Endothelial cell of umbilical vein (primary cell): ENCODE data around the gene FAM133A. TPM values are rescaled to one million over a fixed set of nuclear protein-coding genes. Genes with fewer than 3 reads are reported as not detected.
A peak's percentile ranks its signal among the peaks of the same experiment; 100 is the strongest.

Experiments used
- Bru-seq: library from RNA; stranded (reverse); fragments of 400-500 nt; gene quantifications from one replicate; lab custom pipeline; 2021; lab: Mats Ljungman, UMichigan
- BruChase-seq, 2 experiments: library from RNA; stranded (reverse); fragments of 400-500 nt; gene quantifications; one replicate each; lab custom pipeline; 2021; lab: Mats Ljungman, UMichigan
- BruUV-seq: library from RNA; stranded (reverse); fragments of 400-500 nt; replicated peaks from 2 replicates; lab custom pipeline; 2021; lab: Mats Ljungman, UMichigan
- CTCF ChIA-PET: fragments of 300-600, 350-600 bp; sonication (Branson Sonifier 250); formaldehyde crosslinking; loops from one replicate; lab custom pipeline; 2021; ENCODE audit warnings: antibody characterized with exemption, inconsistent platforms; lab: Charles Lee
- POLR2A ChIA-PET: fragments of 300-600, 350-600 bp; sonication (Branson Sonifier 250); formaldehyde crosslinking; loops from one replicate; lab custom pipeline; 2021; ENCODE audit warnings: antibody characterized with exemption, inconsistent platforms; lab: Charles Lee
- DNase-seq: peaks from one replicate; pipeline ENCODE4 v3.0.0-alpha.2; 2011; ENCODE audit warnings: low read depth, low spot score
- FAIRE-seq: peaks from 2 replicates; lab custom pipeline; 2011; peaks lifted over from hg19 to GRCh38; lab: Jason Lieb, UNC
- H2AFZ ChIP-seq: 2 replicates; pipeline ENCODE4 v1.6.0; 2012; ENCODE audit warnings: low read depth, low read length, control low read depth, inconsistent platforms
- H3K27ac ChIP-seq: 2 replicates; pipeline ENCODE4 v1.5.1; 2011; ENCODE audit warnings: low read depth, mild to moderate bottlenecking, control low read depth, low read length, moderate library complexity; ENCODE audit not compliant: insufficient read depth
- H3K27me3 ChIP-seq, 2 experiments: 2 replicates each; pipeline versions ENCODE4 v1.6.0 to v1.6.1; 2011; ENCODE audit warnings: low read length in 2 of 2, mixed read lengths in 1 of 2; ENCODE audit not compliant: control insufficient read depth in 2 of 2, insufficient read depth in 2 of 2
- H3K36me3 ChIP-seq, 2 experiments: 2 replicates in 1 of 2; 3 replicates in 1 of 2; pipeline ENCODE4 v1.5.1; 2011; ENCODE audit warnings: low read length in 2 of 2, mild to moderate bottlenecking in 1 of 2, moderate library complexity in 1 of 2; ENCODE audit not compliant: control insufficient read depth in 2 of 2, insufficient read depth in 2 of 2; ENCODE audit errors: extremely low read depth in 1 of 2
- H3K4me1 ChIP-seq: 3 replicates; pipeline ENCODE4 v1.5.1; 2011; ENCODE audit warnings: mild to moderate bottlenecking, low read length; ENCODE audit not compliant: control insufficient read depth, insufficient read depth; ENCODE audit errors: extremely low read depth
- H3K4me2 ChIP-seq: 2 replicates; pipeline ENCODE4 v1.6.1; 2011; ENCODE audit warnings: low read length, control low read depth, mixed read lengths; ENCODE audit not compliant: insufficient read depth
- H3K4me3 ChIP-seq, 3 experiments: fragments of 200-600 bp in 1 of 3; sonication (generic), shearing (Covaris generic) in 1 of 3; replicated peaks in 1 of 3; 2 replicates each; pipeline ENCODE4 v1.5.1; 2011 to 2016; ENCODE audit warnings: control low read depth in 3 of 3, low read length in 3 of 3, mild to moderate bottlenecking in 2 of 3, inconsistent platforms in 1 of 3, low read depth in 1 of 3, moderate library complexity in 1 of 3; ENCODE audit not compliant: insufficient read depth in 1 of 3
- H3K79me2 ChIP-seq: 2 replicates; pipeline ENCODE4 v1.6.0; 2012; ENCODE audit warnings: low read length, inconsistent platforms; ENCODE audit not compliant: control insufficient read depth, insufficient read depth
- H3K9ac ChIP-seq: replicated peaks from 2 replicates; pipeline ENCODE3; 2011; ENCODE audit warnings: low read length, control low read depth; ENCODE audit not compliant: insufficient read depth; ENCODE audit errors: extremely low read depth
- H3K9me1 ChIP-seq: replicated peaks from 3 replicates; pipeline ENCODE4 v1.6.0; 2011; ENCODE audit warnings: mild to moderate bottlenecking, low read length; ENCODE audit not compliant: control insufficient read depth, insufficient read depth; ENCODE audit errors: extremely low read depth
- H3K9me3 ChIP-seq: replicated peaks from 2 replicates; pipeline ENCODE4 v1.5.1; 2012; ENCODE audit warnings: low read length, inconsistent platforms; ENCODE audit not compliant: control insufficient read depth, insufficient read depth
- H4K20me1 ChIP-seq: replicated peaks from 2 replicates; pipeline ENCODE3; 2011; ENCODE audit warnings: mild to moderate bottlenecking, low read length; ENCODE audit not compliant: control insufficient read depth, insufficient read depth; ENCODE audit errors: extremely low read depth
- CTCF ChIP-seq, 2 donors: IDR thresholded peaks; 1 replicate in 1 of 2; 2 replicates in 1 of 2; pipeline ENCODE4 v1.5.1; 2011; ENCODE audit warnings: low read length in 2 of 2, mild to moderate bottlenecking in 2 of 2, moderate library complexity in 2 of 2, control low read depth in 1 of 2, inconsistent platforms in 1 of 2, low read depth in 1 of 2; ENCODE audit not compliant: insufficient read depth in 1 of 2; ENCODE audit errors: extremely low read depth in 1 of 2
- EZH2 ChIP-seq: IDR thresholded peaks from 2 replicates; pipeline ENCODE4 v1.6.1; 2012; ENCODE audit warnings: borderline replicate concordance, low read depth, mild to moderate bottlenecking, moderate library complexity, low read length, inconsistent platforms; ENCODE audit not compliant: severe bottlenecking
- FOS ChIP-seq: IDR thresholded peaks from 2 replicates; pipeline ENCODE4 v1.6.1; 2011; ENCODE audit warnings: mild to moderate bottlenecking, low read length, moderate library complexity, borderline replicate concordance; ENCODE audit not compliant: insufficient read depth
- GATA2 ChIP-seq: IDR thresholded peaks from 2 replicates; pipeline ENCODE4 v1.7.0; 2011; ENCODE audit warnings: low read depth, mild to moderate bottlenecking, moderate library complexity, mixed read lengths, low read length; ENCODE audit not compliant: insufficient read length, insufficient read depth
- JUN ChIP-seq: IDR thresholded peaks from 2 replicates; pipeline ENCODE4 v1.6.1; 2011; ENCODE audit warnings: borderline replicate concordance, low read depth; ENCODE audit not compliant: insufficient read length, insufficient read depth
- MAX ChIP-seq: IDR thresholded peaks from 2 replicates; pipeline ENCODE4 v1.6.1; 2011; ENCODE audit not compliant: insufficient read depth, insufficient read length
- MYC ChIP-seq: IDR thresholded peaks from one replicate; pipeline ENCODE4 v1.6.1; 2011; ENCODE audit warnings: mild to moderate bottlenecking, low read depth, low read length
- POLR2A ChIP-seq: IDR thresholded peaks from 2 replicates; pipeline ENCODE4 v1.6.1; 2012; ENCODE audit warnings: low read depth, mild to moderate bottlenecking, control low read depth, low read length
- POLR2AphosphoS5 ChIP-seq: IDR thresholded peaks from 2 replicates; pipeline ENCODE4 v1.6.1; 2012; ENCODE audit warnings: low read depth, mild to moderate bottlenecking, control low read depth, low read length, moderate library complexity; ENCODE audit not compliant: insufficient read depth
- dilution Hi-C: fragments of 300-500 bp; cut with MboI; formaldehyde crosslinking; loops from one replicate; pipeline ENCODE4 v1.15.0; 2019; ENCODE audit warnings: low sequenced_read_pairs; ENCODE audit not compliant: extremely low pct_ligation_motif_present
- intact Hi-C: fragments of 100-400 bp; cut with micrococcal nuclease; formaldehyde crosslinking; loops from one replicate; pipeline ENCODE4 v1.10.0; 2022
- long read RNA-seq: library from polyadenylated mRNA; stranded (forward); transcript quantifications from one replicate; pipeline ENCODE4 v2.0.0, GENCODE V29; 2021
- polyA minus RNA-seq, 3 experiments: library from RNA; depleted of rRNA, polyadenylated mRNA; stranded (reverse); fragments of >200 nt; gene quantifications; 1 replicate in 1 of 3; 2 replicates in 2 of 3; pipeline ENCODE4 v1.2.3, GENCODE V29; 2011
- polyA plus RNA-seq, 4 experiments: library from polyadenylated mRNA; depleted of rRNA in 3 of 4; stranded (reverse) in 3 of 4; unstranded in 1 of 4; fragments of >200 nt; gene quantifications; 2 replicates each; pipeline versions ENCODE4 v1.2.1 to v1.2.3, GENCODE V29; 2011 to 2012; ENCODE audit warnings: missing spikeins in 1 of 4
- total RNA-seq: library from RNA; stranded (reverse); gene quantifications from 2 replicates; pipeline ENCODE4 v1.2.3, GENCODE V29; 2021

Gene FAM133A
- not detected in 2 replicates for total RNA-seq
- polyA plus RNA-seq: not detected in 2 replicates
- not detected in 2 replicates for polyA plus RNA-seq (2011; cell fraction: cytosol; rRNA removed)
- polyA plus RNA-seq (2011; cell fraction: nucleus; rRNA removed): not detected in 2 replicates
- not detected in 2 replicates for polyA plus RNA-seq (2012)
- polyA minus RNA-seq: not detected in 2 replicates
- polyA minus RNA-seq (2011; cell fraction: cytosol; rRNA and poly(A)+ RNA removed): not detected
- polyA minus RNA-seq (2011; cell fraction: nucleus; rRNA and poly(A)+ RNA removed): not detected in 2 replicates
- not detected for Bru-seq, nascent RNA
- BruChase-seq, experiment 1, labeled RNA remaining after a 6-hour chase: not detected
- not detected for BruChase-seq, experiment 2, labeled RNA remaining after a 2-hour chase
- long read RNA-seq: 0 reads

GRCh38 chrX:93673869-93674271, at the start of gene FAM133A:
TSS of gene FAM133A (plus strand) at chrX:93674206. CDS start at chrX:93709420, 35,214 bp downstream.
- dilution Hi-C loops (no loop called here), intact Hi-C loops (no loop called here)
- no peak for TF ChIP-seq GATA2
- no peak for TF ChIP-seq MYC
- no peak for TF ChIP-seq FOS
- TF ChIP-seq CTCF (IDR thresholded peaks at IDR 0.05; ENCODE audit: extremely low read depth in 1 of 2, insufficient read depth in 1 of 2, low read depth in 1 of 2, low read length in 2 of 2): no peak
- TF ChIP-seq MAX: no peak
- no peak for TF ChIP-seq POLR2A
- no peak for TF ChIP-seq EZH2
- no peak for TF ChIP-seq JUN
- no peak for TF ChIP-seq POLR2AphosphoS5
- no peak within 1 kb of the TSS for H2AFZ ChIP-seq
- POLR2A ChIA-PET: no interaction called here
- no peaks in the 10 kb centered on the region for H3K36me3 ChIP-seq
- BruUV-seq: no TSS peak
- no peaks in the 10 kb centered on the region for H3K79me2 ChIP-seq
- no peaks in the 10 kb centered on the region for H4K20me1 ChIP-seq
- no peak for FAIRE-seq
- H3K4me3 ChIP-seq: peak within 1 kb of the TSS in 2 of 3 experiments; percentile 18 to 23
- H3K4me1 ChIP-seq: no peaks in the 10 kb centered on the region
- CTCF ChIA-PET: no interaction called here
- no peak within 1 kb of the TSS for H3K9ac ChIP-seq
- no peak for DNase-seq
- H3K9me3 ChIP-seq: no peaks in the 10 kb centered on the region
- peak within 1 kb of the TSS; percentile 17 for H3K4me2 ChIP-seq
- H3K9me1 ChIP-seq: no peaks in the 10 kb centered on the region
- no peak within 1 kb of the TSS for H3K27ac ChIP-seq
- no peaks in the 10 kb centered on the region for H3K27me3 ChIP-seq
